Subcutaneous abdominal adipose tissue (tissue), 5 donors: ENCODE data around the gene GMDS.

ENCODE experiments used
- H3K27ac ChIP-seq: one replicate; pipeline ENCODE4 v1.7.0; 2013; ENCODE audit warnings: low read depth, mild to moderate bottlenecking, inconsistent platforms, low read length, moderate library complexity
- H3K27me3 ChIP-seq, 5 donors: one replicate each; pipeline ENCODE4 v1.7.0; 2013; ENCODE audit warnings: low read length in 5 of 5, inconsistent platforms in 1 of 5; ENCODE audit not compliant: control insufficient read depth in 5 of 5, insufficient read depth in 4 of 5
- H3K36me3 ChIP-seq, 5 donors: one replicate each; pipeline ENCODE4 v1.7.0; 2013; ENCODE audit warnings: low read length in 5 of 5; ENCODE audit not compliant: control insufficient read depth in 5 of 5, insufficient read depth in 5 of 5
- H3K4me1 ChIP-seq, 5 donors: one replicate each; pipeline ENCODE4 v1.7.0; 2013; ENCODE audit warnings: low read length in 5 of 5, mild to moderate bottlenecking in 3 of 5, moderate library complexity in 1 of 5; ENCODE audit not compliant: control insufficient read depth in 5 of 5, insufficient read depth in 5 of 5
- H3K4me3 ChIP-seq, 5 donors: one replicate each; pipeline ENCODE4 v1.7.0; 2013; ENCODE audit warnings: low read length in 5 of 5, low read depth in 1 of 5
- H3K9ac ChIP-seq, 5 donors: one replicate each; pipeline ENCODE4 v1.7.0; 2013; ENCODE audit warnings: low read length in 5 of 5, mild to moderate bottlenecking in 4 of 5, moderate library complexity in 3 of 5
- H3K9me3 ChIP-seq, 5 donors: one replicate each; pipeline ENCODE4 v1.7.0; 2013; ENCODE audit warnings: low read length in 5 of 5; ENCODE audit not compliant: control insufficient read depth in 5 of 5
- donor health status: healthy.
- donor health status: healthy.
- donor health status: healthy.
- donor health status: healthy.
- donor health status: healthy.

GMDS gene

DNA sequence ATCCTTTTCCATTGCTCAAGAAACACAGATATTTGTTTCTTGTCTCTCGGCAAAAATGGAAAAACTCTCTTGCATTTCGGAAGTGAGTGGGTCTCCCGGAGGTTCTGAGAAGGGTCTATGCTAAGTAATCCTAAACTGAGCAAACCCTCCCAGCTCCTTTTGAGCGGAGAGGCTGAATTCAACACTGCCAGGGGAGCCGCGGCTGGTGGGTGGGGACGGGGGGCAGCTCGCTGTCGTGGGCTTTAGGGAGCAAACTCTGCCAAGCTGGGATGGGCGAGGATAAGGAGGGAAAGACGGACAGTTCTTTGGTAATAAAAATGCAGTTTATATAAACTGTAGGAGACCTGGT lies 424.3 kb downstream of the GMDS start:
- Histone ChIP-seq H3K27ac (peak overlapping the region; percentile 86), H3K4me3 (peak overlapping the region in 4 of 5 donors; percentile 8 to 49 (median 33)), H3K36me3 (no peaks in the 10 kb centered on the region), H3K9ac (peak overlapping the region in 3 of 5 donors; percentile 50 to 72 (median 67)), H3K27me3 (no peaks in the 10 kb centered on the region), H3K9me3 (no peaks in the 10 kb centered on the region), H3K4me1 (peaks cover 5 to 36% (median 23%) of the 10 kb centered on the region in 5 donors)

GRCh38 chr6:1820714-1821113 lies 424.7 kb downstream of the GMDS start:
- Histone ChIP-seq H3K36me3 (no peaks in the 10 kb centered on the region), H3K9ac (peak overlapping the region in 2 of 5 donors; percentile 67 to 72), H3K27ac (peak overlapping the region; percentile 86), H3K27me3 (no peaks in the 10 kb centered on the region), H3K9me3 (no peaks in the 10 kb centered on the region), H3K4me3 (peak overlapping the region in 1 of 5 donors; percentile 49), H3K4me1 (peaks cover 5 to 40% (median 26%) of the 10 kb centered on the region in 5 donors)

- H3K9me3 ChIP-seq, result no peaks in the 10 kb centered on the region
- H3K36me3 ChIP-seq, result no peaks in the 10 kb centered on the region
- H3K4me3 ChIP-seq, result no peak overlapping the region
- peaks cover 5 to 43% (median 29%) of the 10 kb centered on the region in 5 donors for H3K4me1 ChIP-seq
- peak overlapping the region; percentile 86 for H3K27ac ChIP-seq
- H3K27me3 ChIP-seq, result no peaks in the 10 kb centered on the region
- peak overlapping the region in 2 of 5 donors; percentile 67 to 72 for H3K9ac ChIP-seq
Observed at GRCh38 chr6:1820165-1820564, 425.2 kb downstream of the GMDS start.

- Histone ChIP-seq H3K27ac (no peak overlapping the region), H3K4me1 (peaks cover 5 to 43% (median 29%) of the 10 kb centered on the region in 5 donors), H3K9ac (no peak overlapping the region), H3K36me3 (no peaks in the 10 kb centered on the region), H3K4me3 (no peak overlapping the region), H3K27me3 (no peaks in the 10 kb centered on the region), H3K9me3 (no peaks in the 10 kb centered on the region)
Observed at GRCh38 chr6:1819007-1819406, 426.4 kb downstream of the GMDS start.

DNA sequence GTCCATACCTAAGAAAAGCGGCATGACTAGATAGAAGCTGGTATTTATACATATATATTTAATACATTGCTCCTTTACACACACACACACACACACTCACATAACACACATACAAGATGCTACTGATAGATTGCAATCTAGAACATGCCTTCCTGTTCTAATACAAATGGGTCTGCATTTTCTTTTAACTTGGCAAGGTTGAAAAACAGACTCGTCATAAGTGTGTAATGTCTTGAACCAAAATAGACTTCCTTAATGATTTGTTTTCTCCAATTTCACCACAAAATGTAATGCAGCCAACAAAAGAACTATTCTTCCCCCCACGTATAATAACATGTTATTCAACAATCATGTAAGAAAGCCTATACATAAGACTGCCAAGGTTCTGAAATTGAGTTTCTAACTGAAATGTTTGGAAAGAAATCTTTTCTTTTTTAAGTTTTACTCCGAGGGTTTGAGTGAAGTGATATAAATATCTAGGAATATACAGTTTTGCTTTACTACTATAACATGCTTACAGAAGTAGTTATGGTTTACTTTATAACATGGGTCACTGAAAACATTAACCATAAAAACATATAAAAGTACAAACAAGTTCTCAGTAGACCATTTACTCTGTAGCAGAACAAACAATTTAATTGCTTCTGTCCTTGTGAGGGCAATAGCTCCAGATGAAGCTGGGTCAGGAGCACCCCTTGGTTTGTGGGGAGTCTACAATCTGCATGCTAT lies 428.2 kb downstream of the GMDS start:
- Histone ChIP-seq H3K4me3 (no peak overlapping the region), H3K4me1 (peaks cover 5 to 36% (median 27%) of the 10 kb centered on the region in 5 donors), H3K36me3 (no peaks in the 10 kb centered on the region), H3K27ac (no peak overlapping the region), H3K9ac (no peak overlapping the region), H3K27me3 (no peaks in the 10 kb centered on the region), H3K9me3 (no peaks in the 10 kb centered on the region)

- no peaks in the 10 kb centered on the region for H3K36me3 ChIP-seq
- H3K9ac ChIP-seq, result no peak overlapping the region
- peak overlapping the region in 1 of 5 donors; percentile 9 for H3K4me3 ChIP-seq
Observed at GRCh38 chr6:1815827-1816452, 429.5 kb downstream of the GMDS start.

GRCh38 chr6:1814279-1814678 lies 431.1 kb downstream of the GMDS start:
- Histone ChIP-seq H3K4me3 (no peak overlapping the region), H3K4me1 (peaks cover 2 to 17% (median 13%) of the 10 kb centered on the region in 5 donors), H3K27me3 (no peaks in the 10 kb centered on the region), H3K9ac (no peak overlapping the region), H3K9me3 (no peaks in the 10 kb centered on the region), H3K27ac (no peak overlapping the region), H3K36me3 (no peaks in the 10 kb centered on the region)

More at GRCh38 chr6:1815827-1816452, 429.5 kb downstream of the GMDS start:
- peaks cover 5 to 24% (median 18%) of the 10 kb centered on the region in 5 donors for H3K4me1 ChIP-seq
- no peaks in the 10 kb centered on the region for H3K27me3 ChIP-seq
- H3K9me3 ChIP-seq, result no peaks in the 10 kb centered on the region
- peak overlapping the region; percentile 13 for H3K27ac ChIP-seq

- Histone ChIP-seq H3K27ac (no peak overlapping the region), H3K9ac (no peak overlapping the region), H3K36me3 (no peaks in the 10 kb centered on the region), H3K4me3 (no peak overlapping the region), H3K4me1 (peaks cover 2 to 15% (median 12%) of the 10 kb centered on the region in 5 donors), H3K27me3 (no peaks in the 10 kb centered on the region), H3K9me3 (no peaks in the 10 kb centered on the region)
Observed at GRCh38 chr6:1812487-1812886, 432.9 kb downstream of the GMDS start.

DNA sequence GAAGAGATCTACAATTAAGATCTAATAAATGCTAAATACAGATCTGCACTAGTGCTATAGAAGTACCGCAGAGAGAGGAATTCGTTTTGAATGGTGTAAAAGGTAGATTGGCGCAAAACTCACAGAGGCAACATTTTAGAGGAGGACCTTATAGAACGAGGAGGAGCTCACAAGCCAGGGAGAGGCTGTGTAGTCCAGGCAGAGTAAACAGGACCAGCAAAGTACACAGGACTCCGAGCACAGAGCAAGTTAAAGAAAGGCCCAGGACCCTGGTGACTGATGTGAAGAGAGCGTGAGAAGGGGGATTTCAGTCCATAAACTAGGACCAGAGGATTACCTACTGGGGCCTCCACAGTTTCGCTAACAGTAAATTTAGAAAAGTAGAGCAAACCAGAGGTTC lies 433.4 kb downstream of the GMDS start:
- Histone ChIP-seq H3K4me1 (peaks cover under 1 to 11% (median 7%) of the 10 kb centered on the region in 5 donors), H3K4me3 (no peak overlapping the region), H3K9ac (no peak overlapping the region), H3K27me3 (no peaks in the 10 kb centered on the region), H3K27ac (no peak overlapping the region), H3K9me3 (no peaks in the 10 kb centered on the region), H3K36me3 (no peaks in the 10 kb centered on the region)

- Histone ChIP-seq H3K27ac (no peak overlapping the region), H3K4me3 (no peak overlapping the region), H3K9ac (no peak overlapping the region), H3K36me3 (no peaks in the 10 kb centered on the region), H3K4me1 (peaks cover 0 to 4% (median 4%) of the 10 kb centered on the region in 5 donors), H3K27me3 (no peaks in the 10 kb centered on the region), H3K9me3 (no peaks in the 10 kb centered on the region)
Observed at GRCh38 chr6:1810880-1811279, 434.5 kb downstream of the GMDS start.
